Measurements from ENCODE around the gene SVOP.

SVOP gene

DNA sequence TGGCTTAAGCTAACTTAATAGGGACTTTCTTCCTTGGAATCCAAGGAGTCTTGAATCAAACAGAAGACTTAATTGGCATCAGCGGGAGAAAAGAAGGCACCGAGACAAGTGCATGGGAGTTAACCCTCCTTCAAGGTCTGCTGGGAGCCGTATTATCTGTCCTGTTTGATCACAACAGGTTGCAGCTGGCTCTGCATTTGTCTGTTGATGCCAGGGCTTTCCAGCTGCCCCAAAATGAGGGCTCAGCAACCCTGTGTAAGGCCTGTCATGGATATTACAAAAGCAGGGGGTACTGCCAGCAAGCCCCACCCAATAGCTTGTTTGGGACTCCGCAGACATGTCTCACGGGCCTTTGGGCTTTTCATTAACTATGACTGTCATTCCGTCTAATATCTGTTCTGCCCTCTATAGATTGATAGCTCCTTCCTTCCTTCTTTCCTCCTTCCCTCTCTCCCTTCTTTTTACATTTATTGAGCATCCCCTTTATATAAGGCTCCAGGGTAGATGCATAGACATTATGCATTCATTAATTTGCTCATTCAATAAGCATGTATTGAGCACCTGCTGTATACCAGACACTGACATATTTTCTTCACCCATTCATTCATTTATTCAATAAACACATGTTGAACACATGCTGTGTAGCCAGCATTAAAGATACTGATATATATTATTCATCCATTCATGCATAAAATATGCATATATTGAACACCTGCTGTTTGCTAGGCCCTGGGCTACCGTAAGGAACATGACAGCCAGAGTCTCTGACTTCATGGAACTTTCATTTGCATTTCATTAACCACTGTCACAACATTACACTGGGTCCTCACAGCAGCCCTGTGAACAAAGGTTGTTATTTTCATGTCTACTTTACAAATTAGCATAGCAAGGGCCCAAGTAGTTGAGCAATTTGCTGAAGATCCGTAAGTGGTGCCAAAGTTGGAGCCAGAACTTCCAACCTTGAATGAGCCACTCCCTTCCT is 56.2 kb downstream of the SVOP start:
- H3K27ac ChIP-seq (ENCODE audit: insufficient read depth, low read depth, low read length, poor library complexity, severe bottlenecking), result no peak overlapping the region
- H3K27me3 ChIP-seq (ENCODE audit: control insufficient read depth, insufficient read depth, low read length, poor library complexity, severe bottlenecking), result no peaks in the 10 kb centered on the region
- no peaks in the 10 kb centered on the region for H3K36me3 ChIP-seq (ENCODE audit: control insufficient read depth, insufficient read depth, low read length)
- no peaks in the 10 kb centered on the region for H3K9me3 ChIP-seq (ENCODE audit: control insufficient read depth, low read length)
- 86 to 89% methylated on average over 8 of the region's 8 CpGs for WGBS, 2 experiments
- H3K4me3 ChIP-seq (ENCODE audit: insufficient read depth, low read depth, low read length), result no peak overlapping the region
- H3K4me1 ChIP-seq (ENCODE audit: control insufficient read depth, insufficient read depth, low read length), result no peaks in the 10 kb centered on the region

DNA sequence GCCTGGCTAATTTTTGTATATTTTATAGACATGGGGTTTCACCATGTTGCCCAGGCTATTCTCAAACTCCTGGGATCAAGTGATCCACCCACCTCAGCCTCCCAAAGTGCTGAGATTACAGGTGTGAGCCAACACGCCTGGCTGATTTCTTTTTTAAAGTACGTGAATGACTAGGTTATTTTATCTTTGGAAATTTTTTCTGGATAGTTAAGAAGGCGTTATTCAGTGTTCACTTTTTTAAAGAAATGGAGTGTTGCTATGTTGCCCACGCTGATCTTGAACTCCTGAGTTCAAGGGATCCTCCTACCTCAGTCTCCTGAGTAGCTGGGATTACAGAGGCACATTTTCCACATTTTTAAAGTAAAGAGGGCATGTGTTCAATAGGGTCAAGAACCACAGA is 58.6 kb downstream of the SVOP start:
- 85 to 92% methylated on average over 4 of the region's 4 CpGs for WGBS, 2 experiments

DNA sequence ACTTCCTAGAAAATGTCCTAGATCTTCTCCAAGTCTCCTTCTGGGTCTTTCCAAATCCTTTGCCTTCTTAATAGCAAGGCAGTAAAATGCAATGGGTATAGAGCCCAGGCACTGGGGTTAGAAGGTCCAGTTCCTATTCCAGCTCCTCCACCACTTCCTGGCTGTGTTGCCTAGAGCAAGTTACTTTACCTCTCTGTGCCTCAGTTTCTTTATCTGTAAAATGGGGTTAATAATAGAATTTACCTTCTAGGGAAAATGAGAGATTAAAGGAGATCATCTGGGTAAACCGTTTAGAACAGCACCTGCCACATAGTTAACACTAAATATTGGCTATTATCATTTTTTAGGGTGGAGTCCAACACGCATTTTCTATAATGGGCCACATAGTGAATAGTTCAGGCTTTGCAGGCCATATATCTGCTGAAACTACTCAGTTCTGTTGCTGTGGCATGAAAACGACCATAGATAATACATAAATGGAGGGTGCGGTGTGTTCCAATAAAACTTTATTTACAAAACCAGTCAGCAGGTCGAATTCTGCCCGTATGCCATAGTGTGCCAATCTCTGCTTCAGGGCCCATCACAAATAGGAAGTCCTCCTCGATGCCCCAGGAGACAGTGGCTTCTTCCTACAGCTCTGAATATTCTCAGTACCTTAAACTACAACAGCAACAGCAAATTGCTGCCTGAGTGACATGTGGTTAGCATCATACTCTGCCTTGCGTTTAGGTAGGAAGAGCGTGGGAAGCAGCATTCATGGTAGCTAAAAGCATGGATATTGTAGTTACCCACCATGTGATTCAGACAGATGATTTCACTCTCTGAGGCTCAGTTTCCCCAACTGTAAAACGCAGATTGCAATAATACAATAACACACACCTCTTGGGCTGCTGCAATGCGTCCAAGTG is 60.9 kb downstream of the SVOP start:
- Histone ChIP-seq H3K36me3 (ENCODE audit: control insufficient read depth, insufficient read depth, low read length) (no peaks in the 10 kb centered on the region), H3K4me3 (ENCODE audit: insufficient read depth, low read depth, low read length) (no peak overlapping the region), H3K4me1 (ENCODE audit: control insufficient read depth, insufficient read depth, low read length) (no peaks in the 10 kb centered on the region), H3K9me3 (ENCODE audit: control insufficient read depth, low read length) (no peaks in the 10 kb centered on the region), H3K27me3 (ENCODE audit: control insufficient read depth, insufficient read depth, low read length, poor library complexity, severe bottlenecking) (no peaks in the 10 kb centered on the region), H3K27ac (ENCODE audit: insufficient read depth, low read depth, low read length, poor library complexity, severe bottlenecking) (no peak overlapping the region)
- 91% methylated on average over 11 of the region's 11 CpGs for WGBS, 2 experiments

More for the DNA sequence above, 58.6 kb downstream of the SVOP start:
- Histone ChIP-seq H3K36me3 (ENCODE audit: control insufficient read depth, insufficient read depth, low read length) (no peaks in the 10 kb centered on the region), H3K9me3 (ENCODE audit: control insufficient read depth, low read length) (no peaks in the 10 kb centered on the region), H3K4me3 (ENCODE audit: insufficient read depth, low read depth, low read length) (no peak overlapping the region), H3K27ac (ENCODE audit: insufficient read depth, low read depth, low read length, poor library complexity, severe bottlenecking) (no peak overlapping the region), H3K27me3 (ENCODE audit: control insufficient read depth, insufficient read depth, low read length, poor library complexity, severe bottlenecking) (no peaks in the 10 kb centered on the region), H3K4me1 (ENCODE audit: control insufficient read depth, insufficient read depth, low read length) (no peaks in the 10 kb centered on the region)

DNA sequence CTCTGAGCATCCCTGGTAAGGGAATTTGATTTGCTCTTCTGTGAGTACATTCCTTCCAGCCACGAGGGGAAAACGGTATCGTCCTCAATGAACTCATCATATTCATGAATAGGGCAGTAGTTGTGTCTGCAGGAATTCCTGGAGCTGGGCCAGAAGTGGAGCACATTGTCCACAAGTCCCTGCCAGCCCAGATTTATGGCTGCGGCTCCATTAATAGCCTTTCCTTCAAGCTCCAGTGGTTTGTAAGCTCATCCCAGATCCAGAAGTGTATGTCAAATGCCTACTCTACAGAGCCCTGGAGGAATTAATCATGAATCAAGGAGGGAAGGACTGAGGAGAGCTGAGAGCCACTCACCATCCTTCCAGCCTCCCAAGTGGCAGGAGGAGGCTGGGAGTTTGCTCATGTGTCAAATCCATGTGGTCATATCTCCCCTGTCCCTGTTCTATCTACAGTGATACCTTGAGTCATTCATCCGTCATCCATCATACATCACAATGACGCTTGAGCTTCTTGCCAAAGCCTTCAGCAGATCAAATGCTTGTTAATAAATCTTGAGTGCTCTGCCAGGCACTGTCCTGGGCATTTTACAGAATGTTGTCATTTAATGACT is 65.5 kb downstream of the SVOP start:
- Histone ChIP-seq H3K4me3 (ENCODE audit: insufficient read depth, low read depth, low read length) (no peak overlapping the region), H3K27me3 (ENCODE audit: control insufficient read depth, insufficient read depth, low read length, poor library complexity, severe bottlenecking) (no peaks in the 10 kb centered on the region), H3K9me3 (ENCODE audit: control insufficient read depth, low read length) (no peaks in the 10 kb centered on the region), H3K36me3 (ENCODE audit: control insufficient read depth, insufficient read depth, low read length) (no peaks in the 10 kb centered on the region), H3K4me1 (ENCODE audit: control insufficient read depth, insufficient read depth, low read length) (no peaks in the 10 kb centered on the region), H3K27ac (ENCODE audit: insufficient read depth, low read depth, low read length, poor library complexity, severe bottlenecking) (no peak overlapping the region)
- 85 to 92% methylated on average over 6 of the region's 6 CpGs for WGBS, 2 experiments

DNA sequence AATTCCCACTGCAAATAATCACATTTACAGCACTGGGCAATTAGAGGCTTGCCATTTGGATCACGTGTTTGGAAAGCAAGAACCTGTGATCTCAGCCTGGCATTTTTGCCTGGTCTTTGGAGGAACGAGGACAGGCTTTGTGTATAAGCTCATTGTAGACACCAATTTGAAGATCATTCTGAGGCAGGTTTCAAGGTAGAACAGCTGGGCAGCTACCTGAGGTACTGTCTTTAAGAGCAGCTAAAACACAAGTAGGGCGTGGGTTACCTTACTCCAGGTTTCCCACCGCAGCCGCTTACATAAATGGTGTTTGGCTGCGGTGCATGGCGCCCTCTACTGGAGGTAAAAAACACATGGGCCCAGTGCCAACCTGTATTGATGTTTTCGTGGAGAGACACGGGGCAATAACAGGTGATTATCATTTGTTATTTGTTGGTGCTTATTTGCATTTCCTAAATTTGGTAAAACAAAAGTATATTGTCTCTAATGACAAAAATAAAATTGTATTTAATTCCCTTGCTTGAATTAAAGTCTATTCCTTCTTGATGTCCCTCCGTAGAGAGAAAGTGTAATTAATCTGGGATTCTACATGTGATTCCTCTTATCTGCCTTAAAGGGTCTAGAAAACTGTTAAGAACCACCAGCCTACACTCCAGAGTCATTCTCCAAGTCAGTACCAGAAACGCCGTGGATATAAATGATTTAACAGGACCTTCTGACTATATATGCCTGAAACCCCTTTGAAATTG is 69.7 kb downstream of the SVOP start:
- H3K4me3 ChIP-seq (ENCODE audit: insufficient read depth, low read depth, low read length), result no peak overlapping the region

DNA sequence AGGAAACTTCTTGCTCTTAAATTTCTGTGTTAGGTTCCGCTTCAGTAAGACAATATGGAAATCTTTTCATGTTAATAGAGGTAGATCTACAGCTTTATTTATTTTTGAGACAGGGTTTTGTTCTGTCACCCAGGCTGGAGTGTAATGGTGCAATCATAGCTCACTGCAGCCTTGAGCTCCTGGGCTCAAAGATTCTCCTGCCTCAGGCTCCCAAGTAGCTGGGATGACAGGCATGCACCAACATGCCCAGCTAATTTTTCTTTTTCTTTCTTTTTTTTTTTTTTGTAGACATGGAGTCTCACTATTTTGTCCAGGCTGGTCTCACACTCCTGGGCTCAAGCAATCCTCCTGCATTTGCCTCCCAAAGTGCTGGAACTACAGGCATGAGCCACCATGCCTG is 70.9 kb downstream of the SVOP start:
- WGBS, 2 experiments, result 97 to 100% methylated on average over 1 of the region's 1 CpG

More for the DNA sequence above, 69.7 kb downstream of the SVOP start:
- H3K36me3 ChIP-seq (ENCODE audit: control insufficient read depth, insufficient read depth, low read length), result no peaks in the 10 kb centered on the region
- no peaks in the 10 kb centered on the region for H3K4me1 ChIP-seq (ENCODE audit: control insufficient read depth, insufficient read depth, low read length)
- no peaks in the 10 kb centered on the region for H3K27me3 ChIP-seq (ENCODE audit: control insufficient read depth, insufficient read depth, low read length, poor library complexity, severe bottlenecking)
- no peaks in the 10 kb centered on the region for H3K9me3 ChIP-seq (ENCODE audit: control insufficient read depth, low read length)
- H3K27ac ChIP-seq (ENCODE audit: insufficient read depth, low read depth, low read length, poor library complexity, severe bottlenecking), result no peak overlapping the region
- 40 to 44% methylated on average over 12 of the region's 12 CpGs for WGBS, 2 experiments

DNA sequence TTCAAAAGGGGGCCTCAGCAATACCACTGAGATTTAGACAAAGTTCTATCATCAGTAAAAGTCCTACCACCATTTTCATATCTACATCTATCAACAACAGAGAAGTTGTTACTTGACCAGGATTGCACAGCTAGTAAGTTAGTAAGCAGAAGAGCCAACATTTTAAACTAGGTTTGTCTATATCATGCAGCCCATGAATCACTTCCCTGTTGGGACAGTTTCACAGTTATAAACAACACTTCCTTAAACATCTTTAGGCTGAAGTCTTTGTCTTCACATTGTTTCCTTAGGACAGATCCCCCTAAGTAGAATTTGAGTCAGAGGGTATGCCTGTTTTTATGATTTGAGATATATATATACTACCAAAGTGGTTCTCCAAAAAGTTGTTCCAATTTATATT is 72.5 kb downstream of the SVOP start:
- Histone ChIP-seq H3K4me1 (ENCODE audit: control insufficient read depth, insufficient read depth, low read length) (no peaks in the 10 kb centered on the region), H3K9me3 (ENCODE audit: control insufficient read depth, low read length) (no peaks in the 10 kb centered on the region), H3K4me3 (ENCODE audit: insufficient read depth, low read depth, low read length) (no peak overlapping the region), H3K36me3 (ENCODE audit: control insufficient read depth, insufficient read depth, low read length) (no peaks in the 10 kb centered on the region), H3K27ac (ENCODE audit: insufficient read depth, low read depth, low read length, poor library complexity, severe bottlenecking) (no peak overlapping the region), H3K27me3 (ENCODE audit: control insufficient read depth, insufficient read depth, low read length, poor library complexity, severe bottlenecking) (no peaks in the 10 kb centered on the region)

More for the DNA sequence above, 70.9 kb downstream of the SVOP start:
- Histone ChIP-seq H3K4me3 (ENCODE audit: insufficient read depth, low read depth, low read length) (no peak overlapping the region), H3K9me3 (ENCODE audit: control insufficient read depth, low read length) (no peaks in the 10 kb centered on the region), H3K4me1 (ENCODE audit: control insufficient read depth, insufficient read depth, low read length) (no peaks in the 10 kb centered on the region), H3K27ac (ENCODE audit: insufficient read depth, low read depth, low read length, poor library complexity, severe bottlenecking) (no peak overlapping the region), H3K27me3 (ENCODE audit: control insufficient read depth, insufficient read depth, low read length, poor library complexity, severe bottlenecking) (no peaks in the 10 kb centered on the region), H3K36me3 (ENCODE audit: control insufficient read depth, insufficient read depth, low read length) (no peaks in the 10 kb centered on the region)

DNA sequence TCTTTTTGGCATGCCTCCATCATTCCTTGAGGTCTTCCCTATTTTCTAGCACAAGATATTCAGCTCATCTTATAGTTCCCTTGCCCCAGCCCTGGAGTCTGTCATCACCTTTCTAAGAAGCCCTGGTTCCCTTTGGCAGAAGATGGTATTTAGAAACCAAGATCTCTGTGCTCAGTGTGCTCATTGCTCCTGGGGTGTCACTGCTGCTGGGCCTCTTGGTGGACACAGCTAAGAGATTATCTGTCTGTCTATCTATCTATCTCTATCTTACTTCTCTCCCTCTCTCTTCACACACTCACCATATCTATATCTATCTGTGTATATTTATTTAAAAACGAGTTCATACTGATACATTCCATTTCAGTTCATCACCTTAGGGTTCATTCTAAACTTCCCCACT is 73.8 kb downstream of the SVOP start:
- WGBS, 2 experiments, result 20 to 86% methylated on average over 1 of the region's 1 CpG
- H3K9me3 ChIP-seq (ENCODE audit: control insufficient read depth, low read length), result no peaks in the 10 kb centered on the region
- no peaks in the 10 kb centered on the region for H3K4me1 ChIP-seq (ENCODE audit: control insufficient read depth, insufficient read depth, low read length)
- no peak overlapping the region for H3K27ac ChIP-seq (ENCODE audit: insufficient read depth, low read depth, low read length, poor library complexity, severe bottlenecking)
- no peaks in the 10 kb centered on the region for H3K36me3 ChIP-seq (ENCODE audit: control insufficient read depth, insufficient read depth, low read length)
- no peak overlapping the region for H3K4me3 ChIP-seq (ENCODE audit: insufficient read depth, low read depth, low read length)
- H3K27me3 ChIP-seq (ENCODE audit: control insufficient read depth, insufficient read depth, low read length, poor library complexity, severe bottlenecking), result no peaks in the 10 kb centered on the region

DNA sequence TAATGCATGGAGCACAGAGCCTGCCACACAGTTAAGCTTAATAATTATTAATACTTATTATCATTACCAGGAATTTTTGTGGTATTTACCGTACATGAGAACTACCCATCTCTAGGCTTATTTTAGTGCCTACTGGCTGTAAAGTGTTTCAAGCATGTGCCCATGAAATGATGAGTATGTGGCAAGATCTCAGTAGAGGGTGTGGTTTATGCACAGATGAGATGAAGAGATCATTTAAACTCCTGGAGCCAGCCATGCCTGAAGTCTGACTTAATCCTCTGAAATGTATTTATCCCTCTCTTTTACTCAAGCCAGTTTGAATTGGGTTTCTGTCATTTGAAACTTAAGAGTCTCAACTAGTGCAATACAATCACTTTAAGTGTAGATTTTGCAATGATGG is 80.7 kb downstream of the SVOP start:
- H3K27ac ChIP-seq (ENCODE audit: insufficient read depth, low read depth, low read length, poor library complexity, severe bottlenecking), result no peak overlapping the region
- H3K27me3 ChIP-seq (ENCODE audit: control insufficient read depth, insufficient read depth, low read length, poor library complexity, severe bottlenecking), result no peaks in the 10 kb centered on the region
- no peak overlapping the region for H3K4me3 ChIP-seq (ENCODE audit: insufficient read depth, low read depth, low read length)
- H3K36me3 ChIP-seq (ENCODE audit: control insufficient read depth, insufficient read depth, low read length), result no peaks in the 10 kb centered on the region
- no peaks in the 10 kb centered on the region for H3K9me3 ChIP-seq (ENCODE audit: control insufficient read depth, low read length)
- 89 to 100% methylated on average over 1 of the region's 1 CpG for WGBS, 2 experiments
- no peaks in the 10 kb centered on the region for H3K4me1 ChIP-seq (ENCODE audit: control insufficient read depth, insufficient read depth, low read length)

Measured in ectodermal cell (in vitro differentiated cells).